HepG2 (cell line): ENCODE results near the gene SHC1. TPM values are rescaled to one million over a fixed set of nuclear protein-coding genes. Genes with fewer than 3 reads are reported as not detected.
A peak's percentile ranks its signal among the peaks of the same experiment; 100 is the strongest.

ENCODE experiments used
- JUND ChIP-seq: sonication (generic); formaldehyde crosslinking; IDR thresholded peaks from 2 replicates; pipeline ENCODE4 v1.8.0; 2022; ENCODE audit warnings: mild to moderate bottlenecking, missing genetic modification reagents
- ZFAT ChIP-seq: sonication (generic); formaldehyde crosslinking; conservative IDR thresholded peaks from 2 replicates; pipeline ENCODE4 v1.8.1; 2023; ENCODE audit warnings: missing genetic modification reagents, inconsistent platforms
- ZFP1 ChIP-seq: IDR thresholded peaks from 2 replicates; pipeline ENCODE4 v1.6.1; 2016
- ZNF619 ChIP-seq: sonication (generic); formaldehyde crosslinking; IDR thresholded peaks from 2 replicates; pipeline ENCODE4 v1.4.0; 2020; ENCODE audit warnings: mild to moderate bottlenecking, missing genetic modification reagents
- polyA plus RNA-seq, 8 experiments: library from polyadenylated mRNA; depleted of rRNA in 3 of 8; stranded (reverse) in 7 of 8; unstranded in 1 of 8; fragments of >200 nt; fragmentation: Illumina TruSeq in 4 of 8; extraction: Trizol in 4 of 8; gene quantifications; 2 replicates each; pipeline versions ENCODE4 v1.2.1 to v1.2.3, GENCODE V29; 2011 to 2016; ENCODE audit warnings: low read depth in 4 of 8, missing spikeins in 1 of 8, mixed read lengths in 1 of 8; ENCODE audit not compliant: insufficient read depth in 1 of 8
- total RNA-seq, 5 experiments: library from RNA; depleted of rRNA; stranded (reverse); fragments of >200 nt; fragmentation: Illumina TruSeq; extraction: Trizol; gene quantifications; 2 replicates each; pipeline ENCODE4 v1.2.3, GENCODE V29; 2016; ENCODE audit warnings: low read depth in 1 of 5
- TF ChIP-seq, protein P1 (sequence below), 2 experiments: sonication (generic) in 1 of 2; formaldehyde crosslinking in 1 of 2; IDR thresholded peaks; 2 replicates each; pipeline versions ENCODE4 v1.4.0 to v1.6.1; 2016 to 2020; ENCODE audit warnings: borderline replicate concordance in 1 of 2, low read depth in 1 of 2, mild to moderate bottlenecking in 1 of 2, missing genetic modification reagents in 1 of 2
- TF ChIP-seq, protein P2 (sequence below): sonication (generic); formaldehyde crosslinking; IDR thresholded peaks from 2 replicates; pipeline ENCODE4 v1.8.0; 2022; ENCODE audit warnings: mild to moderate bottlenecking, missing genetic modification reagents, moderate library complexity
- TF ChIP-seq, protein P3 (sequence below): sonication (generic); formaldehyde crosslinking; IDR thresholded peaks from 2 replicates; pipeline ENCODE4 v1.9.0; 2021; ENCODE audit warnings: missing genetic modification reagents, mild to moderate bottlenecking, borderline replicate concordance
- TF ChIP-seq, protein P4 (sequence below): sonication (generic); formaldehyde crosslinking; IDR thresholded peaks from 2 replicates; pipeline ENCODE4 v1.5.0; 2020; ENCODE audit warnings: mild to moderate bottlenecking, missing genetic modification reagents, borderline replicate concordance
- TF ChIP-seq, protein P5 (sequence below): sonication (generic); formaldehyde crosslinking; IDR thresholded peaks from 2 replicates; pipeline ENCODE4 v1.5.0; 2020; ENCODE audit warnings: missing genetic modification reagents
- TF ChIP-seq, protein P6 (sequence below): sonication (generic); formaldehyde crosslinking; IDR thresholded peaks from 2 replicates; pipeline ENCODE4 v1.4.0; 2020; ENCODE audit warnings: missing genetic modification reagents

The SHC1 gene
- total and polyA plus RNA-seq, 2 of the 13 experiments (the other 11 are each of a cell fraction or from before 2014, with no cell fraction given), result 52.0 to 137 TPM

DNA sequence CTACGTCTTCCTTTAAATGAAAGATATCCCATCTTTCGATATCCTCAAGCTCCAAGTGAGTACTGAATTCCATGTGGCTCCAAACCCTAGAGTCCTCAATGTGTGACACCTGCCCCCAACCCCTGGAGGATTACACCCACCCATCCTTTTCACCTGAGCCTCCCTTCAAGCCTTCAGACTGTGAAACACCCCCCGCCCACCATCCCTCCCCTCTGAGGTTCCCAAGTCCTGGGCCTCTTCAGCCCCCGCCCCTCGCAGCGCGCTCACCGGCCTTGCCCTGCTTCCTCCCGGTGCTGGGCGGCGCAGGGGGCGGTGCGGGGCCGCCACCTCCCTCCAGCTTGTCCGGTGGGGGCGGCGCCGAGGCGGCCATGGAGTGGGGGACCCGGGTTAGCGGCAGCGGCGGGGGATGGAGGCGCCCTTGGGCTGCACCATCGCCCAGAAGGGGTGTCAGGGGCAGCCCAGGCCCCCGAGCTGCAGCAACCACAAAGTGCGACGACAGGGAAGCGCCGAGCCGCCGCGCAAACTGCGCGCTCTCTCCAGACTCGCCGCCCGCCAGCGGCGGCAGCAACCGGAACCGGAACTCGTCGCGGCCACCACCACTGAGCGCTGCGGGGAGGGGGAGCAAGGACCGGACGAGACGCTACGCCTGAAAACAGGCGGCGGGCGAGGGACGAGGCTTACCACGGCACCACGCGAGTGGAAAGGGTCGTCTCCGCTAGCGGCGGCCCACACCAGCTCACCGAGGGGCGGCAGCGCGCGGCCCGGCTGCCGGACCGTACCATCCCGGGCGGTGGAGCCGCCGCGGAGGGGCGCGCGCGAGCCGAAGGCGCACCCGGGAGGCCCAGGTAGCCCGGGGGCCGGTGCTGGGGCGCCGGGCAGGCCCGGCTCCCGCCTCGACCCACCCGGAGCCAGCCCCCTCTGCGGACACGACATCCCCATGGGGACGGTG, 9.1 kb downstream of the SHC1 start, which contains the start of gene PYGO2 (continued):
- TF ChIP-seq, protein P1, sequence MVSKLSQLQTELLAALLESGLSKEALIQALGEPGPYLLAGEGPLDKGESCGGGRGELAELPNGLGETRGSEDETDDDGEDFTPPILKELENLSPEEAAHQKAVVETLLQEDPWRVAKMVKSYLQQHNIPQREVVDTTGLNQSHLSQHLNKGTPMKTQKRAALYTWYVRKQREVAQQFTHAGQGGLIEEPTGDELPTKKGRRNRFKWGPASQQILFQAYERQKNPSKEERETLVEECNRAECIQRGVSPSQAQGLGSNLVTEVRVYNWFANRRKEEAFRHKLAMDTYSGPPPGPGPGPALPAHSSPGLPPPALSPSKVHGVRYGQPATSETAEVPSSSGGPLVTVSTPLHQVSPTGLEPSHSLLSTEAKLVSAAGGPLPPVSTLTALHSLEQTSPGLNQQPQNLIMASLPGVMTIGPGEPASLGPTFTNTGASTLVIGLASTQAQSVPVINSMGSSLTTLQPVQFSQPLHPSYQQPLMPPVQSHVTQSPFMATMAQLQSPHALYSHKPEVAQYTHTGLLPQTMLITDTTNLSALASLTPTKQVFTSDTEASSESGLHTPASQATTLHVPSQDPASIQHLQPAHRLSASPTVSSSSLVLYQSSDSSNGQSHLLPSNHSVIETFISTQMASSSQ (IDR thresholded peaks at IDR 0.05; ENCODE audit: low read depth), result no peak
- TF ChIP-seq, protein P1 (CRISPR knock-in tag; IDR thresholded peaks at IDR 0.05; ENCODE audit: borderline replicate concordance), result peak; percentile 44; the same call in 1 of the 2 replicates
- TF ChIP-seq ZNF619 (CRISPR knock-in tag), result no peak; the same call in none of the 2 replicates
- TF ChIP-seq ZFAT (CRISPR knock-in tag), result no peak
- TF ChIP-seq ZFP1 (CRISPR knock-in tag), result peak; percentile 32; the same call in 1 of the 2 replicates
- TF ChIP-seq, protein P2, sequence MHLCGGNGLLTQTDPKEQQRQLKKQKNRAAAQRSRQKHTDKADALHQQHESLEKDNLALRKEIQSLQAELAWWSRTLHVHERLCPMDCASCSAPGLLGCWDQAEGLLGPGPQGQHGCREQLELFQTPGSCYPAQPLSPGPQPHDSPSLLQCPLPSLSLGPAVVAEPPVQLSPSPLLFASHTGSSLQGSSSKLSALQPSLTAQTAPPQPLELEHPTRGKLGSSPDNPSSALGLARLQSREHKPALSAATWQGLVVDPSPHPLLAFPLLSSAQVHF (CRISPR knock-in tag), result 0 out of 2 replicates have a peak, but pooled peaks have one; percentile 36
- TF ChIP-seq, protein P3, sequence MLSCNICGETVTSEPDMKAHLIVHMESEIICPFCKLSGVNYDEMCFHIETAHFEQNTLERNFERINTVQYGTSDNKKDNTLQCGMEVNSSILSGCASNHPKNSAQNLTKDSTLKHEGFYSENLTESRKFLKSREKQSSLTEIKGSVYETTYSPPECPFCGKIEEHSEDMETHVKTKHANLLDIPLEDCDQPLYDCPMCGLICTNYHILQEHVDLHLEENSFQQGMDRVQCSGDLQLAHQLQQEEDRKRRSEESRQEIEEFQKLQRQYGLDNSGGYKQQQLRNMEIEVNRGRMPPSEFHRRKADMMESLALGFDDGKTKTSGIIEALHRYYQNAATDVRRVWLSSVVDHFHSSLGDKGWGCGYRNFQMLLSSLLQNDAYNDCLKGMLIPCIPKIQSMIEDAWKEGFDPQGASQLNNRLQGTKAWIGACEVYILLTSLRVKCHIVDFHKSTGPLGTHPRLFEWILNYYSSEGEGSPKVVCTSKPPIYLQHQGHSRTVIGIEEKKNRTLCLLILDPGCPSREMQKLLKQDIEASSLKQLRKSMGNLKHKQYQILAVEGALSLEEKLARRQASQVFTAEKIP, result no peak
- TF ChIP-seq, protein P4, sequence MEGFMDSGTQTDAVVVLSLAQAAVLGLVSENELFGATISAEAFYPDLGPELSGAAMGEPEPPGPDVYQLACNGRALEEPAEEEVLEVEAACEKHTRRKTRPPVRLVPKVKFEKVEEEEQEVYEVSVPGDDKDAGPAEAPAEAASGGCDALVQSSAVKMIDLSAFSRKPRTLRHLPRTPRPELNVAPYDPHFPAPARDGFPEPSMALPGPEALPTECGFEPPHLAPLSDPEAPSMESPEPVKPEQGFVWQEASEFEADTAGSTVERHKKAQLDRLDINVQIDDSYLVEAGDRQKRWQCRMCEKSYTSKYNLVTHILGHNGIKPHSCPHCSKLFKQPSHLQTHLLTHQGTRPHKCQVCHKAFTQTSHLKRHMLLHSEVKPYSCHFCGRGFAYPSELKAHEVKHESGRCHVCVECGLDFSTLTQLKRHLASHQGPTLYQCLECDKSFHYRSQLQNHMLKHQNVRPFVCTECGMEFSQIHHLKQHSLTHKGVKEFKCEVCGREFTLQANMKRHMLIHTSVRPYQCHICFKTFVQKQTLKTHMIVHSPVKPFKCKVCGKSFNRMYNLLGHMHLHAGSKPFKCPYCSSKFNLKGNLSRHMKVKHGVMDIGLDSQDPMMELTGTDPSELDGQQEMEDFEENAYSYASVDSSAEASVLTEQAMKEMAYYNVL (CRISPR knock-in tag), result 0 out of 2 replicates have a peak, but pooled peaks have one; percentile 58
- TF ChIP-seq, protein P5, sequence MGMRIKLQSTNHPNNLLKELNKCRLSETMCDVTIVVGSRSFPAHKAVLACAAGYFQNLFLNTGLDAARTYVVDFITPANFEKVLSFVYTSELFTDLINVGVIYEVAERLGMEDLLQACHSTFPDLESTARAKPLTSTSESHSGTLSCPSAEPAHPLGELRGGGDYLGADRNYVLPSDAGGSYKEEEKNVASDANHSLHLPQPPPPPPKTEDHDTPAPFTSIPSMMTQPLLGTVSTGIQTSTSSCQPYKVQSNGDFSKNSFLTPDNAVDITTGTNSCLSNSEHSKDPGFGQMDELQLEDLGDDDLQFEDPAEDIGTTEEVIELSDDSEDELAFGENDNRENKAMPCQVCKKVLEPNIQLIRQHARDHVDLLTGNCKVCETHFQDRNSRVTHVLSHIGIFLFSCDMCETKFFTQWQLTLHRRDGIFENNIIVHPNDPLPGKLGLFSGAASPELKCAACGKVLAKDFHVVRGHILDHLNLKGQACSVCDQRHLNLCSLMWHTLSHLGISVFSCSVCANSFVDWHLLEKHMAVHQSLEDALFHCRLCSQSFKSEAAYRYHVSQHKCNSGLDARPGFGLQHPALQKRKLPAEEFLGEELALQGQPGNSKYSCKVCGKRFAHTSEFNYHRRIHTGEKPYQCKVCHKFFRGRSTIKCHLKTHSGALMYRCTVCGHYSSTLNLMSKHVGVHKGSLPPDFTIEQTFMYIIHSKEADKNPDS (CRISPR knock-in tag), result no peak
- TF ChIP-seq, protein P6, sequence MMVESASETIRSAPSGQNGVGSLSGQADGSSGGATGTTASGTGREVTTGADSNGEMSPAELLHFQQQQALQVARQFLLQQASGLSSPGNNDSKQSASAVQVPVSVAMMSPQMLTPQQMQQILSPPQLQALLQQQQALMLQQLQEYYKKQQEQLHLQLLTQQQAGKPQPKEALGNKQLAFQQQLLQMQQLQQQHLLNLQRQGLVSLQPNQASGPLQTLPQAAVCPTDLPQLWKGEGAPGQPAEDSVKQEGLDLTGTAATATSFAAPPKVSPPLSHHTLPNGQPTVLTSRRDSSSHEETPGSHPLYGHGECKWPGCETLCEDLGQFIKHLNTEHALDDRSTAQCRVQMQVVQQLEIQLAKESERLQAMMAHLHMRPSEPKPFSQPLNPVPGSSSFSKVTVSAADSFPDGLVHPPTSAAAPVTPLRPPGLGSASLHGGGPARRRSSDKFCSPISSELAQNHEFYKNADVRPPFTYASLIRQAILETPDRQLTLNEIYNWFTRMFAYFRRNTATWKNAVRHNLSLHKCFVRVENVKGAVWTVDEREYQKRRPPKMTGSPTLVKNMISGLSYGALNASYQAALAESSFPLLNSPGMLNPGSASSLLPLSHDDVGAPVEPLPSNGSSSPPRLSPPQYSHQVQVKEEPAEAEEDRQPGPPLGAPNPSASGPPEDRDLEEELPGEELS (CRISPR knock-in tag), result peak; percentile 53; the same call in 1 of the 2 replicates
- peak; percentile 56; the same call in 1 of the 2 replicates for TF ChIP-seq JUND (CRISPR knock-in tag)
